Testis (tissue), 2 donors: Measurements from ENCODE around the gene FUT6.
"Not testable (repeated sequence)": the region's sequence is repeated elsewhere in the genome, so short reads cannot be mapped to it uniquely, and the experiment has no call there.

Source experiments
- POLR2A ChIP-seq: fragments of 450-650 bp; IDR thresholded peaks from one replicate; pipeline ENCODE4 v1.6.1; 2017; ENCODE audit warnings: antibody characterized with exemption, mild to moderate bottlenecking, moderate library complexity
- TF ChIP-seq, protein P1 (sequence below), 3 experiments: fragments of 450-650 bp in 2 of 3; fragments of 200-600 bp in 1 of 3; sonication (generic) in 1 of 3; IDR thresholded peaks; one replicate each; pipeline ENCODE4 v1.5.1; 2016 to 2019; ENCODE audit warnings: antibody characterized with exemption in 3 of 3, mild to moderate bottlenecking in 2 of 3, moderate library complexity in 1 of 3

DNA sequence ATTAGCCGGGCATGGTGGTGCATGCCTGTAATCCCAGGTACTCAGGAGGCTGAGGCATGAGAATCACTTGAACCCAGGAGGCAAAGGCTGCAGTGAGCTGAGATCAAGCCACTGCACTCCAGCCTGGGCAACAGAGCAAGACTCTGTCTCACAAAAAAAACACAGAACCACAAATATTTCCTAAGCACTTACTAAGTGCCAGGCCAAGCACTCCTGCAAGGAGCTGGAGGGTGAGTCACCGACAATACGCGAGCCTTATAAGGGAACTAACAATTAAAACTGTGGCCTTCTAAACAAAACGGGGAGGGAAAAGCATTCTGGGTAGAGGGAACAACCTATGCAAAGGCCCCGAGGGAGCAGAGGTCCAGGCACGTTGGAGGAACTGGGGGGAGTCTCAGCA, 35.0 kb upstream of the FUT6 start:
- TF ChIP-seq, protein P1, sequence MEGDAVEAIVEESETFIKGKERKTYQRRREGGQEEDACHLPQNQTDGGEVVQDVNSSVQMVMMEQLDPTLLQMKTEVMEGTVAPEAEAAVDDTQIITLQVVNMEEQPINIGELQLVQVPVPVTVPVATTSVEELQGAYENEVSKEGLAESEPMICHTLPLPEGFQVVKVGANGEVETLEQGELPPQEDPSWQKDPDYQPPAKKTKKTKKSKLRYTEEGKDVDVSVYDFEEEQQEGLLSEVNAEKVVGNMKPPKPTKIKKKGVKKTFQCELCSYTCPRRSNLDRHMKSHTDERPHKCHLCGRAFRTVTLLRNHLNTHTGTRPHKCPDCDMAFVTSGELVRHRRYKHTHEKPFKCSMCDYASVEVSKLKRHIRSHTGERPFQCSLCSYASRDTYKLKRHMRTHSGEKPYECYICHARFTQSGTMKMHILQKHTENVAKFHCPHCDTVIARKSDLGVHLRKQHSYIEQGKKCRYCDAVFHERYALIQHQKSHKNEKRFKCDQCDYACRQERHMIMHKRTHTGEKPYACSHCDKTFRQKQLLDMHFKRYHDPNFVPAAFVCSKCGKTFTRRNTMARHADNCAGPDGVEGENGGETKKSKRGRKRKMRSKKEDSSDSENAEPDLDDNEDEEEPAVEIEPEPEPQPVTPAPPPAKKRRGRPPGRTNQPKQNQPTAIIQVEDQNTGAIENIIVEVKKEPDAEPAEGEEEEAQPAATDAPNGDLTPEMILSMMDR (IDR thresholded peaks at IDR 0.05) = not testable (repeated sequence)
- TF ChIP-seq POLR2A = not testable (repeated sequence)
